Endothelial cell (in vitro differentiated cells): Measurements from ENCODE around the gene FAM222A. TPM values are rescaled to one million over a fixed set of nuclear protein-coding genes. Genes with fewer than 3 reads are reported as not detected.

ENCODE experiments used
- DNase-seq: peaks from one replicate; pipeline ENCODE4 v3.0.0; 2021; ENCODE audit warnings: low spot score
- H3K27ac Mint-ChIP-seq: one replicate; pipeline ENCODE4 v1.8.0; 2021; ENCODE audit warnings: mixed read lengths, inconsistent platforms; ENCODE audit not compliant: unreplicated experiment
- H3K27me3 Mint-ChIP-seq: one replicate; pipeline ENCODE4 v1.8.0; 2021; ENCODE audit warnings: mild to moderate bottlenecking, moderate library complexity, mixed read lengths, inconsistent platforms; ENCODE audit not compliant: unreplicated experiment
- H3K36me3 Mint-ChIP-seq: one replicate; pipeline ENCODE4 v1.8.0; 2021; ENCODE audit warnings: mild to moderate bottlenecking, low read depth, mixed read lengths, inconsistent platforms; ENCODE audit not compliant: unreplicated experiment
- H3K4me1 Mint-ChIP-seq: one replicate; pipeline ENCODE4 v1.8.0; 2021; ENCODE audit warnings: mild to moderate bottlenecking, mixed read lengths, inconsistent platforms; ENCODE audit not compliant: unreplicated experiment
- H3K4me3 Mint-ChIP-seq: one replicate; pipeline ENCODE4 v1.8.0; 2021; ENCODE audit warnings: mild to moderate bottlenecking, mixed read lengths, inconsistent platforms; ENCODE audit not compliant: unreplicated experiment
- H3K9me3 Mint-ChIP-seq: one replicate; pipeline ENCODE4 v1.8.0; 2021; ENCODE audit warnings: mixed read lengths, inconsistent platforms; ENCODE audit not compliant: unreplicated experiment
- CTCF ChIP-seq: fragments of 200-600 bp; sonication (generic); IDR thresholded peaks from one replicate; pipeline ENCODE4 v1.5.0; 2021; ENCODE audit warnings: antibody characterized with exemption; ENCODE audit not compliant: unreplicated experiment
- total RNA-seq: library from RNA; stranded (reverse); fragmentation: NEBNext Ultra II Directional; extraction: Animal tissue kit (Norgen Biotek cat#: 25700); gene quantifications from one replicate; pipeline ENCODE4 v1.2.1, GENCODE V29; 2021; ENCODE audit not compliant: unreplicated experiment

Gene FAM222A
- total RNA-seq, 1 donor from 2014 or later = 14.2 TPM

GRCh38 chr12:109736552-109737108 is 23.0 kb downstream of the FAM222A start:
- no peak for TF ChIP-seq CTCF
- peaks cover 18% of the 10 kb centered on the region for H3K27me3 Mint-ChIP-seq
- no peaks in the 10 kb centered on the region for H3K9me3 Mint-ChIP-seq
- H3K36me3 Mint-ChIP-seq = peaks cover 9% of the 10 kb centered on the region
- peak overlapping the region; percentile 94 for H3K27ac Mint-ChIP-seq
- H3K4me3 Mint-ChIP-seq = no peak overlapping the region
- peaks cover 81% of the 10 kb centered on the region for H3K4me1 Mint-ChIP-seq
- peak; percentile 79 for DNase-seq

GRCh38 chr12:109737126-109737525 is 23.5 kb downstream of the FAM222A start:
- Mint-ChIP-seq H3K9me3 (no peaks in the 10 kb centered on the region), H3K27me3 (peaks cover 18% of the 10 kb centered on the region), H3K4me3 (no peak overlapping the region), H3K36me3 (peaks cover 9% of the 10 kb centered on the region), H3K27ac (peak overlapping the region; percentile 94), H3K4me1 (peaks cover 80% of the 10 kb centered on the region)
- DNase-seq = no peak
- TF ChIP-seq CTCF = no peak

GRCh38 chr12:109737631-109738030 is 24.0 kb downstream of the FAM222A start:
- DNase-seq = no peak
- peaks cover 78% of the 10 kb centered on the region for H3K4me1 Mint-ChIP-seq
- no peak overlapping the region for H3K4me3 Mint-ChIP-seq
- peaks cover 22% of the 10 kb centered on the region for H3K27me3 Mint-ChIP-seq
- no peaks in the 10 kb centered on the region for H3K9me3 Mint-ChIP-seq
- H3K27ac Mint-ChIP-seq = peak overlapping the region; percentile 88
- H3K36me3 Mint-ChIP-seq = peaks cover 9% of the 10 kb centered on the region
- no peak for TF ChIP-seq CTCF

GRCh38 chr12:109738209-109738608 is 24.6 kb downstream of the FAM222A start:
- TF ChIP-seq CTCF = no peak
- Mint-ChIP-seq H3K4me3 (no peak overlapping the region), H3K27me3 (peaks cover 22% of the 10 kb centered on the region), H3K27ac (peak overlapping the region; percentile 93), H3K9me3 (no peaks in the 10 kb centered on the region), H3K4me1 (peaks cover 77% of the 10 kb centered on the region), H3K36me3 (peaks cover 9% of the 10 kb centered on the region)
- no peak for DNase-seq

- Mint-ChIP-seq H3K27ac (peak overlapping the region; percentile 93), H3K4me3 (peak overlapping the region; percentile 77), H3K36me3 (peaks cover 9% of the 10 kb centered on the region), H3K9me3 (no peaks in the 10 kb centered on the region), H3K4me1 (peaks cover 71% of the 10 kb centered on the region), H3K27me3 (peaks cover 22% of the 10 kb centered on the region)
- DNase-seq = no peak
- no peak for TF ChIP-seq CTCF
Measured at GRCh38 chr12:109738878-109739665, 25.4 kb downstream of the FAM222A start.
